DOHH2 (cell line): ENCODE measurements around the gene MGMT.

Experiments used
- H3F3A ChIP-seq: fragments of 200-600 bp; sonication (generic), shearing (Covaris generic); 2 replicates; pipeline ENCODE4 v1.6.0; 2016; ENCODE audit warnings: antibody characterized with exemption, mild to moderate bottlenecking; ENCODE audit not compliant: control insufficient read depth, insufficient read depth
- H3K27ac ChIP-seq: fragments of 200-600 bp; sonication (generic); 2 replicates; pipeline ENCODE4 v1.5.1; 2014; ENCODE audit warnings: low read depth, mild to moderate bottlenecking, low read length, moderate library complexity
- H3K27me3 ChIP-seq: fragments of 200-600 bp; sonication (generic); 2 replicates; pipeline ENCODE4 v1.6.1; 2014; ENCODE audit warnings: mild to moderate bottlenecking, low read length, mixed read lengths; ENCODE audit not compliant: control insufficient read depth
- H3K36me3 ChIP-seq: fragments of 200-600 bp; sonication (generic); 2 replicates; pipeline ENCODE4 v1.6.1; 2014; ENCODE audit warnings: mild to moderate bottlenecking, low read length, moderate library complexity, mixed read lengths; ENCODE audit not compliant: control insufficient read depth
- H3K4me1 ChIP-seq: fragments of 200-600 bp; sonication (generic); 2 replicates; pipeline ENCODE4 v1.6.1; 2014; ENCODE audit warnings: mild to moderate bottlenecking, low read length, mixed read lengths; ENCODE audit not compliant: control insufficient read depth
- H3K4me2 ChIP-seq: fragments of 200-600 bp; sonication (generic); 2 replicates; pipeline ENCODE4 v1.6.0; 2014; ENCODE audit warnings: mild to moderate bottlenecking, low read length, moderate library complexity
- H3K4me3 ChIP-seq: fragments of 200-600 bp; sonication (generic); 2 replicates; pipeline ENCODE4 v1.5.1; 2014; ENCODE audit warnings: mild to moderate bottlenecking, low read length, mixed read lengths
- H3K79me2 ChIP-seq: fragments of 200-600 bp; sonication (generic); 2 replicates; pipeline ENCODE4 v1.6.1; 2014; ENCODE audit warnings: mild to moderate bottlenecking, low read length, mixed read lengths; ENCODE audit not compliant: control insufficient read depth
- H3K9me2 ChIP-seq: fragments of 200-600 bp; sonication (generic); replicated peaks from 2 replicates; pipeline ENCODE4 v1.6.1; 2014; ENCODE audit warnings: mild to moderate bottlenecking, low read length, mixed read lengths; ENCODE audit not compliant: control insufficient read depth
- H3K9me3 ChIP-seq: fragments of 200-600 bp; sonication (generic); 2 replicates; pipeline ENCODE4 v1.6.1; 2014; ENCODE audit warnings: antibody characterized with exemption, low read length, mixed read lengths; ENCODE audit not compliant: control insufficient read depth, insufficient read depth
- H4K20me1 ChIP-seq: fragments of 200-600 bp; sonication (generic); 2 replicates; pipeline ENCODE4 v1.6.0; 2014; ENCODE audit warnings: low read depth, mild to moderate bottlenecking, antibody characterized with exemption, low read length, moderate library complexity; ENCODE audit not compliant: control insufficient read depth, insufficient read depth
- CTCF ChIP-seq: fragments of 200-600 bp; sonication (generic); IDR thresholded peaks from one replicate; pipeline ENCODE4 v1.5.1; 2014; ENCODE audit warnings: antibody characterized with exemption, mild to moderate bottlenecking, low read depth, low read length; ENCODE audit not compliant: poor library complexity, severe bottlenecking
- EZH2phosphoT487 ChIP-seq: fragments of 200-600 bp; sonication (generic); IDR thresholded peaks from 2 replicates; pipeline ENCODE4 v1.6.1; 2017; ENCODE audit warnings: borderline replicate concordance, mild to moderate bottlenecking, antibody characterized with exemption, low read length, moderate library complexity, mixed read lengths

MGMT gene

GRCh38 chr10:129670124-129670523 is 203.1 kb downstream of the MGMT start:
- Histone ChIP-seq H3K4me1 (no peaks in the 10 kb centered on the region), H3K27ac (no peak overlapping the region), H3K79me2 (no peaks in the 10 kb centered on the region), H3K9me2 (no peaks in the 10 kb centered on the region), H3K36me3 (no peaks in the 10 kb centered on the region), H3F3A (no peaks in the 10 kb centered on the region), H3K9me3 (no peaks in the 10 kb centered on the region), H4K20me1 (no peaks in the 10 kb centered on the region), H3K4me3 (no peak overlapping the region), H3K4me2 (no peak overlapping the region), H3K27me3 (no peaks in the 10 kb centered on the region)
- TF ChIP-seq CTCF (no peak), EZH2phosphoT487 (no peak)

- H3K79me2 ChIP-seq: no peaks in the 10 kb centered on the region
- H3K27me3 ChIP-seq: no peaks in the 10 kb centered on the region
- no peaks in the 10 kb centered on the region for H3K4me1 ChIP-seq
- no peak for TF ChIP-seq CTCF
- TF ChIP-seq EZH2phosphoT487: no peak
- H3K9me2 ChIP-seq: no peaks in the 10 kb centered on the region
- H3K27ac ChIP-seq: no peak overlapping the region
- H4K20me1 ChIP-seq: no peaks in the 10 kb centered on the region
- no peak overlapping the region for H3K4me3 ChIP-seq
- H3F3A ChIP-seq: no peaks in the 10 kb centered on the region
- H3K9me3 ChIP-seq: no peaks in the 10 kb centered on the region
- H3K4me2 ChIP-seq: no peak overlapping the region
- no peaks in the 10 kb centered on the region for H3K36me3 ChIP-seq
Measured at GRCh38 chr10:129673292-129673691, 206.3 kb downstream of the MGMT start.

GRCh38 chr10:129675027-129675769 is 208.2 kb downstream of the MGMT start:
- Histone ChIP-seq H3K36me3 (no peaks in the 10 kb centered on the region), H3K27ac (no peak overlapping the region), H3F3A (no peaks in the 10 kb centered on the region), H3K79me2 (no peaks in the 10 kb centered on the region), H3K27me3 (no peaks in the 10 kb centered on the region), H3K4me2 (no peak overlapping the region), H3K4me1 (no peaks in the 10 kb centered on the region), H3K9me2 (no peaks in the 10 kb centered on the region), H3K9me3 (no peaks in the 10 kb centered on the region), H3K4me3 (no peak overlapping the region), H4K20me1 (no peaks in the 10 kb centered on the region)
- TF ChIP-seq CTCF (no peak), EZH2phosphoT487 (no peak)

GRCh38 chr10:129676014-129676413 is 209.0 kb downstream of the MGMT start:
- Histone ChIP-seq H4K20me1 (no peaks in the 10 kb centered on the region), H3F3A (no peaks in the 10 kb centered on the region), H3K27ac (no peak overlapping the region), H3K4me2 (no peak overlapping the region), H3K9me3 (no peaks in the 10 kb centered on the region), H3K79me2 (no peaks in the 10 kb centered on the region), H3K27me3 (no peaks in the 10 kb centered on the region), H3K9me2 (no peaks in the 10 kb centered on the region), H3K4me3 (no peak overlapping the region), H3K36me3 (no peaks in the 10 kb centered on the region), H3K4me1 (peaks cover 2% of the 10 kb centered on the region)
- TF ChIP-seq EZH2phosphoT487 (no peak), CTCF (no peak)
